Upper lobe of left lung (tissue), 6 donors: ENCODE results near the gene TFCP2L1. TPM values are rescaled to one million over a fixed set of nuclear protein-coding genes. Genes with fewer than 3 reads are reported as not detected.

Source experiments
- ATAC-seq, 2 donors: fragments of 200-7000 bp; cut with Tn5 transposase; one replicate each; pipeline ENCODE4 v1.9.1; 2022; ENCODE audit warnings: mild to moderate bottlenecking in 2 of 2, moderate library complexity in 2 of 2; ENCODE audit not compliant: low FRiP score in 2 of 2
- DNase-seq, 2 donors: peaks; one replicate each; pipeline ENCODE4 v3.0.0-alpha.2; 2019 to 2020
- H3K27ac ChIP-seq, 4 donors: fragments of 200-600 bp; sonication (generic); one replicate each; pipeline ENCODE4 v1.5.1; 2016 to 2019
- H3K27me3 ChIP-seq, 4 donors: fragments of 200-600 bp; sonication (generic); one replicate each; pipeline ENCODE4 v1.5.1; 2017 to 2019
- H3K36me3 ChIP-seq, 4 donors: fragments of 200-600 bp; sonication (generic); one replicate each; pipeline ENCODE4 v1.5.1; 2016 to 2019
- H3K4me1 ChIP-seq, 4 donors: fragments of 200-600 bp; sonication (generic); one replicate each; pipeline ENCODE4 v1.5.1; 2018 to 2019
- H3K4me3 ChIP-seq, 4 donors: fragments of 200-600 bp; sonication (generic); one replicate each; pipeline ENCODE4 v1.5.1; 2017 to 2019; ENCODE audit warnings: mild to moderate bottlenecking in 2 of 4, moderate library complexity in 1 of 4
- H3K9me3 ChIP-seq, 4 donors: fragments of 200-600 bp; sonication (generic); one replicate each; pipeline ENCODE4 v1.5.1; 2018 to 2019
- CTCF ChIP-seq, 6 experiments: fragments of 450-650 bp in 4 of 6; fragments of 200-600 bp in 2 of 6; sonication (generic) in 2 of 6; IDR thresholded peaks; one replicate each; pipeline ENCODE4 v1.5.1; 2016 to 2019; ENCODE audit warnings: antibody characterized with exemption in 6 of 6
- EP300 ChIP-seq, 4 donors: sonication (generic); formaldehyde crosslinking; IDR thresholded peaks; one replicate each; pipeline ENCODE4 v1.5.1; 2017; ENCODE audit warnings: antibody characterized with exemption in 4 of 4, control low read depth in 2 of 4
- POLR2A ChIP-seq, 4 donors: fragments of 450-650 bp; IDR thresholded peaks; one replicate each; pipeline ENCODE4 v1.5.1; 2016 to 2017; ENCODE audit warnings: antibody characterized with exemption in 4 of 4, mild to moderate bottlenecking in 2 of 4
- POLR2AphosphoS5 ChIP-seq, 2 donors: sonication (generic); formaldehyde crosslinking; IDR thresholded peaks; one replicate each; pipeline ENCODE4 v1.5.1; 2017; ENCODE audit warnings: antibody characterized with exemption in 2 of 2
- whole genome bisulfite sequencing, 2 donors: methylation state at CpG; one replicate each; pipeline ENCODE4 v1.1.5; 2017 to 2018; 5-methylcytosine and 5-hydroxymethylcytosine counted together
- total RNA-seq, 6 donors: library from RNA; depleted of rRNA in 4 of 6; stranded (reverse); fragments of >200 nt in 4 of 6; gene quantifications; one replicate each; pipeline versions ENCODE4 v1.1.0 to v1.2.1, GENCODE V29; 2016 to 2021
- donor health status: DM: no; HTN: no; CAD: no; lungs with moderate emphysema.
- donor health status: DM: no; HTN: yes; CAD: no; lungs with severe emphysema.

Gene TFCP2L1
- total RNA-seq, 6 donors from 2014 or later, result 15.3 to 47.1 (median 33.7) TPM

- ATAC-seq (no peak), DNase-seq (no peak)
- 85 to 87% methylated on average over 6 to 8 of the region's 8 CpGs for WGBS, 2 donors
- Histone ChIP-seq H3K27me3 (no peaks in the 10 kb centered on the region), H3K36me3 (peaks cover 0 to 6% (median 0%) of the 10 kb centered on the region in 4 donors), H3K4me3 (no peak overlapping the region), H3K9me3 (no peaks in the 10 kb centered on the region), H3K27ac (no peak overlapping the region), H3K4me1 (peaks cover 0 to 19% (median 9%) of the 10 kb centered on the region in 4 donors)
- TF ChIP-seq EP300 (IDR thresholded peaks at IDR 0.05), result no peak
- TF ChIP-seq CTCF (IDR thresholded peaks at IDR 0.05), result no peak
- no peak for TF ChIP-seq POLR2A (IDR thresholded peaks at IDR 0.05)
- no peak for TF ChIP-seq POLR2AphosphoS5 (IDR thresholded peaks at IDR 0.05)
Measured at GRCh38 chr2:121213386-121213785, 71.6 kb downstream of the TFCP2L1 start.

- Histone ChIP-seq H3K27ac (peak overlapping the region in 2 of 4 donors; percentile 67 to 82), H3K4me3 (no peak overlapping the region), H3K27me3 (no peaks in the 10 kb centered on the region), H3K9me3 (no peaks in the 10 kb centered on the region), H3K4me1 (peaks cover 0 to 19% (median 9%) of the 10 kb centered on the region in 4 donors), H3K36me3 (peaks cover 0 to 4% (median 0%) of the 10 kb centered on the region in 4 donors)
- TF ChIP-seq EP300 (IDR thresholded peaks at IDR 0.05), result no peak
- no peak for TF ChIP-seq CTCF (IDR thresholded peaks at IDR 0.05)
- no peak for TF ChIP-seq POLR2A (IDR thresholded peaks at IDR 0.05)
- no peak for TF ChIP-seq POLR2AphosphoS5 (IDR thresholded peaks at IDR 0.05)
- DNase-seq, result no peak
- 82 to 86% methylated on average over 24 to 31 of the region's 33 CpGs for WGBS, 2 donors
- no peak for ATAC-seq
Measured at GRCh38 chr2:121212661-121213325, 72.2 kb downstream of the TFCP2L1 start.

- TF ChIP-seq CTCF (IDR thresholded peaks at IDR 0.05) (no peak), POLR2A (IDR thresholded peaks at IDR 0.05) (no peak), EP300 (IDR thresholded peaks at IDR 0.05) (no peak)
- peak in 1 of 2 donors; percentile 9 for ATAC-seq
- 80 to 81% methylated on average over 7 to 8 of the region's 8 CpGs for WGBS, 2 donors
- H3K36me3 ChIP-seq, result no peaks in the 10 kb centered on the region
- peak overlapping the region in 3 of 4 donors; percentile 67 to 82 (median 67) for H3K27ac ChIP-seq
- H3K4me3 ChIP-seq, result no peak overlapping the region
- DNase-seq, result peak in 1 of 2 donors; percentile 54
- no peaks in the 10 kb centered on the region for H3K9me3 ChIP-seq
- H3K4me1 ChIP-seq, result peaks cover 0 to 19% (median 9%) of the 10 kb centered on the region in 4 donors
- no peaks in the 10 kb centered on the region for H3K27me3 ChIP-seq
Measured at GRCh38 chr2:121211689-121212151, 73.3 kb downstream of the TFCP2L1 start.

- WGBS, 2 donors, result 63 to 64% methylated on average over 3 to 5 of the region's 5 CpGs
- no peaks in the 10 kb centered on the region for H3K9me3 ChIP-seq
- no peaks in the 10 kb centered on the region for H3K27me3 ChIP-seq
- DNase-seq (peak in 1 of 2 donors; percentile 76), ATAC-seq (peak; percentile 42 to 81)
- H3K36me3 ChIP-seq, result no peaks in the 10 kb centered on the region
- no peak overlapping the region for H3K4me3 ChIP-seq
- peak overlapping the region in 3 of 4 donors; percentile 67 to 82 (median 67) for H3K27ac ChIP-seq
- TF ChIP-seq POLR2A (IDR thresholded peaks at IDR 0.05) (no peak), CTCF (IDR thresholded peaks at IDR 0.05) (no peak), EP300 (IDR thresholded peaks at IDR 0.05) (peak in 1 of 4 donors; percentile 50), POLR2AphosphoS5 (IDR thresholded peaks at IDR 0.05) (no peak)
- peaks cover 0 to 19% (median 9%) of the 10 kb centered on the region in 4 donors for H3K4me1 ChIP-seq
Measured at GRCh38 chr2:121211251-121211650, 73.8 kb downstream of the TFCP2L1 start.
